ENCODE results near the gene ABCA10. TPM values are rescaled to one million over a fixed set of nuclear protein-coding genes. Genes with fewer than 3 reads are reported as not detected.

ABCA10 gene
- total and polyA plus RNA-seq, 2 of the 13 experiments (the other 11 are each of a cell fraction or from before 2014, with no cell fraction given) = 0.02 to 0.08 TPM

GRCh38 chr17:69235338-69236058, 6.9 kb upstream of the ABCA10 start (continued):
- no peak for TF ChIP-seq GRHL1 (CRISPR knock-in tag; conservative IDR thresholded peaks at IDR 0.05)
- no peak for TF ChIP-seq ZKSCAN5 (CRISPR knock-in tag; IDR thresholded peaks at IDR 0.05)
- TF ChIP-seq ZFP62 (CRISPR knock-in tag; IDR thresholded peaks at IDR 0.05) = no peak
- TF ChIP-seq ZNF329 (CRISPR knock-in tag; IDR thresholded peaks at IDR 0.05; ENCODE audit: low read depth) = no peak
- TF ChIP-seq STAG1 (CRISPR knock-in tag; IDR thresholded peaks at IDR 0.05) = peak; percentile 100
- TF ChIP-seq GMEB2 (CRISPR knock-in tag; IDR thresholded peaks at IDR 0.05; ENCODE audit: low read depth) = no peak
- TF ChIP-seq ZNF746 (CRISPR knock-in tag; IDR thresholded peaks at IDR 0.05) = no peak
- TF ChIP-seq CBX5 (CRISPR knock-in tag; IDR thresholded peaks at IDR 0.05; ENCODE audit: borderline replicate concordance) = peak; percentile 80; the same call in 1 of the 2 replicates
- no peak; the same call in 1 of the 2 replicates for TF ChIP-seq ETV5 (CRISPR knock-in tag; IDR thresholded peaks at IDR 0.05; ENCODE audit: borderline replicate concordance)
- peak; percentile 49; the same call in 1 of the 2 replicates for TF ChIP-seq ELF3 (CRISPR knock-in tag; IDR thresholded peaks at IDR 0.05)
- 0 out of 2 replicates have a peak, but pooled peaks have one; percentile 33 for TF ChIP-seq BRCA1 (CRISPR knock-in tag; IDR thresholded peaks at IDR 0.05)
- TF ChIP-seq ZNF766 (CRISPR knock-in tag; IDR thresholded peaks at IDR 0.05; ENCODE audit: borderline replicate concordance) = no peak
- TF ChIP-seq ZNF614 (CRISPR knock-in tag; IDR thresholded peaks at IDR 0.05; ENCODE audit: borderline replicate concordance) = 0 out of 2 replicates have a peak, but pooled peaks have one; percentile 19
- peak; percentile 57; the same call in 1 of the 2 replicates for TF ChIP-seq SMAD3 (CRISPR knock-in tag; IDR thresholded peaks at IDR 0.05)
- no peak for TF ChIP-seq POLR2AphosphoS5 (IDR thresholded peaks at IDR 0.05; ENCODE audit: low read depth, low read length)
- no peak for TF ChIP-seq AGO1 (IDR thresholded peaks at IDR 0.05; ENCODE audit: low read depth, low read length, poor library complexity, severe bottlenecking)
- TF ChIP-seq PRDM10 (CRISPR knock-in tag; IDR thresholded peaks at IDR 0.05; ENCODE audit: low read depth) = no peak
- peak; percentile 75 for TF ChIP-seq ARID5B (CRISPR knock-in tag; IDR thresholded peaks at IDR 0.05)
- TF ChIP-seq MAFK (conservative IDR thresholded peaks at IDR 0.05 in 1 of 2, IDR thresholded peaks at IDR 0.05 in 1 of 2; ENCODE audit: low read length in 2 of 2) = no peak
